K562 (cell line): ENCODE data around the gene RDH5.

Source experiments
- CEBPB ChIP-seq: fragments of 450-650 bp; IDR thresholded peaks from 2 replicates; pipeline ENCODE4 v1.6.1; 2016; ENCODE audit warnings: missing genetic modification characterization, missing compliant biosample characterization
- CTBP1 ChIP-seq: fragments of 450-650 bp; IDR thresholded peaks from 2 replicates; pipeline ENCODE4 v1.6.1; 2016; ENCODE audit warnings: borderline replicate concordance
- CTCF ChIP-seq, 3 experiments: IDR thresholded peaks in 2 of 3; conservative IDR thresholded peaks in 1 of 3; 2 replicates each; pipeline ENCODE4 v1.5.1; 2011 to 2012; ENCODE audit warnings: low read length in 3 of 3, mild to moderate bottlenecking in 3 of 3, control low read depth in 2 of 3, improper control_type of control experiment in 1 of 3, inconsistent platforms in 1 of 3, low read depth in 1 of 3, mixed read lengths in 1 of 3, moderate library complexity in 1 of 3; ENCODE audit not compliant: insufficient read depth in 2 of 3
- DNMT1 ChIP-seq: fragments of 450-650 bp; IDR thresholded peaks from 2 replicates; pipeline ENCODE4 v1.6.1; 2016; ENCODE audit warnings: antibody characterized with exemption, mild to moderate bottlenecking
- KLF10 ChIP-seq: fragments of 250-450 bp; sonication (Bioruptor Pico); IDR thresholded peaks from 2 replicates; pipeline ENCODE4 v1.6.1; 2021; ENCODE audit warnings: matching md5 sums
- MLX ChIP-seq, 2 experiments: fragments of 450-650 bp in 1 of 2; sonication (generic) in 1 of 2; formaldehyde crosslinking; conservative IDR thresholded peaks; 2 replicates each; pipeline versions ENCODE4 v1.4.0 to v1.8.1; 2020 to 2022; ENCODE audit warnings: mild to moderate bottlenecking in 1 of 2, missing genetic modification reagents in 1 of 2
- POLR2AphosphoS2 ChIP-seq: IDR thresholded peaks from 2 replicates; pipeline ENCODE4 v1.6.1; 2012; ENCODE audit warnings: low read length, improper control_type of control experiment
- USF1 ChIP-seq: sonication (generic); formaldehyde crosslinking; IDR thresholded peaks from 2 replicates; pipeline ENCODE4 v1.9.0; 2022; ENCODE audit warnings: mild to moderate bottlenecking, missing genetic modification reagents

GRCh38 chr12:55711786-55712553, 8.2 kb upstream of the RDH5 start:
- TF ChIP-seq MLX (CRISPR knock-in tag; conservative IDR thresholded peaks at IDR 0.05) (no peak), CTCF (IDR thresholded peaks at IDR 0.05 in 2 of 3, conservative IDR thresholded peaks at IDR 0.05 in 1 of 3; ENCODE audit: insufficient read depth in 2 of 3, low read depth in 1 of 3, low read length in 3 of 3) (no peak), KLF10 (no peak), DNMT1 (no peak), POLR2AphosphoS2 (no peak), USF1 (CRISPR knock-in tag) (no peak), CEBPB (tag) (no peak), CTBP1 (no peak)
